ENCODE results near the gene MIS18A.

MIS18A gene

GRCh38 chr21:32257962-32258785 is 20.7 kb downstream of the MIS18A start:
- DNase-seq (ENCODE audit: low read depth) = no peak
- peak; percentile 81 for TF ChIP-seq CTCF (IDR thresholded peaks at IDR 0.05; ENCODE audit: low read depth, low read length, missing control alignments)
- H3K4me3 ChIP-seq (ENCODE audit: low read depth, low read length) = no peak overlapping the region

GRCh38 chr21:32256873-32257620 is 21.8 kb downstream of the MIS18A start:
- DNase-seq (ENCODE audit: low read depth) = no peak
- no peak for TF ChIP-seq CTCF (IDR thresholded peaks at IDR 0.05; ENCODE audit: low read depth, low read length, missing control alignments)
- no peak overlapping the region for H3K4me3 ChIP-seq (ENCODE audit: low read depth, low read length)

GRCh38 chr21:32256251-32256650 is 22.6 kb downstream of the MIS18A start:
- no peak overlapping the region for H3K4me3 ChIP-seq (ENCODE audit: low read depth, low read length)
- no peak for DNase-seq (ENCODE audit: low read depth)
- no peak for TF ChIP-seq CTCF (IDR thresholded peaks at IDR 0.05; ENCODE audit: low read depth, low read length, missing control alignments)

DNA sequence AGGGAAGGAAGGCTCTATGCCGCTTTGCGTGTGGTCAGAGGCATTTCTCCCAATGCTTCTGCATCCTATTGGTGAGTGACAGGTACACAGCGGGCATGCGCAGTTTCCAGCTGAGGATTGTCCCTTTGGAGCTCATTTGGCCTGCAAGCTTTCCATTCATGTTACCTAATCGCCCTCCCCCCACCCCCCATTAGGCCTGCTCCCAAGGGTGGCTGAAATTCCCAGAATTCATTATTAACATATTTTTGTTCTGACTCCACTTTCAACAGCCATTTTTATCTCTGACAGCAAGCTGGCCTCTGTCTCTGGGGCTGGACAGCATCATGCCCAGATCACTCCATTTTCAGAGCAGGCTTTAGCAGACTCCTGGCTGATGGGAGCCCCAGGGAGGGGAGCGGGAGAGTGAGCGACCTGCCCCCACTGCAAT is 25.6 kb downstream of the MIS18A start:
- no peak for TF ChIP-seq CTCF (IDR thresholded peaks at IDR 0.05; ENCODE audit: low read depth, low read length, missing control alignments)
- no peak for DNase-seq (ENCODE audit: low read depth)
- no peak overlapping the region for H3K4me3 ChIP-seq (ENCODE audit: low read depth, low read length)

DNA sequence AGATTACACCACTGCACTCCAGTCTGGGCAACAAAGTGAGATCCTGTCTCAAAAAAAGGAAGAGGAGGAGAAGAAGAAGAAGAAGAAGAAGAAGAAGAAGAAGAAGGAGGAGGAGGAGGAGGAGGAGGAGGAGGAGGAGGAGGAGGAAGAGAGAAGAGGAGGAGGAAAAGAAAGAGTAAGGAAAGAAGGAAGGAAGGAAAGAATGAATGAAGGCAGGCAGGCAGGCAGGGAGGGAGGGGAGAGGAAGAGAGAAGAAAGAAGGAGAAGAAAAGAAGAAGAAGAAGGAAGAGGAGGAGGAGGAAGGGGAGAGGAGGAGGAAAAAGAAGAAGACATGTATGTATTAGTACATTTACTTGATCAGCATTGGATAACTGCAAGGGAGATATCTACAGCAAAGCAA is 26.7 kb downstream of the MIS18A start:
- DNase-seq (ENCODE audit: low read depth) = no peak
- no peak overlapping the region for H3K4me3 ChIP-seq (ENCODE audit: low read depth, low read length)
- no peak for TF ChIP-seq CTCF (IDR thresholded peaks at IDR 0.05; ENCODE audit: low read depth, low read length, missing control alignments)

- no peak overlapping the region for H3K4me3 ChIP-seq (ENCODE audit: low read depth, low read length)
- no peak for DNase-seq (ENCODE audit: low read depth)
- TF ChIP-seq CTCF (IDR thresholded peaks at IDR 0.05; ENCODE audit: low read depth, low read length, missing control alignments) = no peak
Observed at GRCh38 chr21:32249511-32250280, 29.2 kb downstream of the MIS18A start.

Data from GM12864 (cell line).